C4-2B (cell line): ENCODE results near the gene KTI12.
A peak's percentile ranks its signal among the peaks of the same experiment; 100 is the strongest.

Experiments
- ZFX ChIP-seq: fragments of 450-650 bp; IDR thresholded peaks from 2 replicates; pipeline ENCODE4 v1.6.1; 2017
- TF ChIP-seq, protein P1 (sequence below): fragments of 450-650 bp; conservative IDR thresholded peaks from 2 replicates; pipeline ENCODE4 v1.5.1; 2017; ENCODE audit warnings: mild to moderate bottlenecking

DNA sequence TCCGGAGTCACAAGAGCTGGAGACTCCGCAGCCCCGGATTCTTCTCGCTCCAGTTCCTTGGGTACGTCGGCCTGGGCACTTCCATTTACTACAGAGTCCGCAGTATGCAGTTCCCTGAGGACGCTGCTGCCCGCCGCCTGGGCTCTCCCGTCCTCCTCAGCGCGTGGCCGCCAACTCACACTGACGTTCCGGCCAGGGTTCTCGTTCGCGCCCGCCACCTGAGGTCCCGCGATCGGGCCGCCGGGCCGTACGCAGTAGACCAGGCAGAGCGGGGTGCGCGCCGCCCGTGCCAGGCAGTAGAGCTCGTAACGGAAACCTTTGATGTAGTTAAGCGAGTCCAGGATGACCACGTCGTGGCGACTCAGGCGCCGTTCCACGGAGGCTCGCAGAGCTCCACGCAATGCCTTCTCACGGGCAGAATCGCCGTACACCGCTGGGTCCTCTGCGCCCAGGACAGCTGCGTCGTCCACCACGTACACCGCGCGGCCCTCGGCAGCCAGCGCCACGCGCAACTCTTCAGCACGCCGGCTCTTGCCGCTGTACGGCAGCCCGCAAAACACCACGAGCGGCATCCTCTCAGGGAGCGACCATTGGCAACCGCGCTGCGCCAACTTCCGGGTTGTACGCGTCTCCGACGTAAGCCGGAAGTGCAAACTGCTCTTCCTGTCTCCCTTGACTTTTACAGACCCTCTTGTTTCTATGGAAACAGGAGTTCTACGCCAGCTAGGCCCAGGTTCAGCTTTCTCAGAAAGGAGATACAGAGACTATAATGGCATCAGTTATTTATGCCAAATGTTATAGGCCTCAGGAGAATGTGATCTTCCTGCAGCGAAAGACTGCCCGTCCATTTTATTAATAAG is at the start of gene KTI12:
- TF ChIP-seq, protein P1, sequence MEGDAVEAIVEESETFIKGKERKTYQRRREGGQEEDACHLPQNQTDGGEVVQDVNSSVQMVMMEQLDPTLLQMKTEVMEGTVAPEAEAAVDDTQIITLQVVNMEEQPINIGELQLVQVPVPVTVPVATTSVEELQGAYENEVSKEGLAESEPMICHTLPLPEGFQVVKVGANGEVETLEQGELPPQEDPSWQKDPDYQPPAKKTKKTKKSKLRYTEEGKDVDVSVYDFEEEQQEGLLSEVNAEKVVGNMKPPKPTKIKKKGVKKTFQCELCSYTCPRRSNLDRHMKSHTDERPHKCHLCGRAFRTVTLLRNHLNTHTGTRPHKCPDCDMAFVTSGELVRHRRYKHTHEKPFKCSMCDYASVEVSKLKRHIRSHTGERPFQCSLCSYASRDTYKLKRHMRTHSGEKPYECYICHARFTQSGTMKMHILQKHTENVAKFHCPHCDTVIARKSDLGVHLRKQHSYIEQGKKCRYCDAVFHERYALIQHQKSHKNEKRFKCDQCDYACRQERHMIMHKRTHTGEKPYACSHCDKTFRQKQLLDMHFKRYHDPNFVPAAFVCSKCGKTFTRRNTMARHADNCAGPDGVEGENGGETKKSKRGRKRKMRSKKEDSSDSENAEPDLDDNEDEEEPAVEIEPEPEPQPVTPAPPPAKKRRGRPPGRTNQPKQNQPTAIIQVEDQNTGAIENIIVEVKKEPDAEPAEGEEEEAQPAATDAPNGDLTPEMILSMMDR: no peak
- peak; percentile 51 for TF ChIP-seq ZFX
